Ammon's horn (tissue), 1 donor: ENCODE measurements around the gene CHIC2.
"Not testable (repeated sequence)": the region's sequence is repeated elsewhere in the genome, so short reads cannot be mapped to it uniquely, and the experiment has no call there.

Experiments used
- DNase-seq: peaks from one replicate; pipeline ENCODE4 v3.0.0-alpha.2; 2016; ENCODE audit warnings: low spot score

CHIC2 gene

GRCh38 chr4:54061067-54061466 lies 3.3 kb downstream of the CHIC2 start:
- no peak for DNase-seq

GRCh38 chr4:54060116-54060515 lies 4.3 kb downstream of the CHIC2 start:
- DNase-seq = no peak

- DNase-seq = no peak
Measured at GRCh38 chr4:54058171-54058570, 6.2 kb downstream of the CHIC2 start.

GRCh38 chr4:54056360-54056759 lies 8.0 kb downstream of the CHIC2 start:
- no peak for DNase-seq

- DNase-seq = no peak
Measured at GRCh38 chr4:54055494-54055893, 8.9 kb downstream of the CHIC2 start.

- no peak for DNase-seq
Measured at GRCh38 chr4:54054501-54054900, 9.9 kb downstream of the CHIC2 start.

- not testable (repeated sequence) for DNase-seq
Measured at GRCh38 chr4:54053322-54053721, 11.1 kb downstream of the CHIC2 start.

GRCh38 chr4:54050214-54050904 lies 14.0 kb downstream of the CHIC2 start:
- DNase-seq = no peak

GRCh38 chr4:54043630-54044029 lies 20.8 kb downstream of the CHIC2 start:
- DNase-seq = not testable (repeated sequence)

- DNase-seq = no peak
Measured at GRCh38 chr4:54041933-54042332, 22.5 kb downstream of the CHIC2 start.

GRCh38 chr4:54041100-54041499 lies 23.3 kb downstream of the CHIC2 start:
- no peak for DNase-seq

GRCh38 chr4:54038056-54038455 lies 26.3 kb downstream of the CHIC2 start:
- DNase-seq = no peak

- DNase-seq = no peak
Measured at GRCh38 chr4:54036184-54036583, 28.2 kb downstream of the CHIC2 start.

GRCh38 chr4:54032558-54033135 lies 31.8 kb downstream of the CHIC2 start:
- no peak for DNase-seq

- DNase-seq = no peak
Measured at GRCh38 chr4:54027311-54027710, 37.1 kb downstream of the CHIC2 start.

- no peak for DNase-seq
Measured at GRCh38 chr4:54025582-54025981, 38.8 kb downstream of the CHIC2 start.

GRCh38 chr4:54023019-54023418 lies 41.4 kb downstream of the CHIC2 start:
- not testable (repeated sequence) for DNase-seq

- no peak for DNase-seq
Measured at GRCh38 chr4:54017974-54018373, 46.4 kb downstream of the CHIC2 start.

- DNase-seq = no peak
Measured at GRCh38 chr4:54017308-54017707, 47.1 kb downstream of the CHIC2 start.

GRCh38 chr4:54016504-54016903 lies 47.9 kb downstream of the CHIC2 start:
- no peak for DNase-seq

- no peak for DNase-seq
Measured at GRCh38 chr4:54015423-54016030, 48.9 kb downstream of the CHIC2 start.

GRCh38 chr4:54014666-54015160 lies 49.7 kb downstream of the CHIC2 start:
- no peak for DNase-seq

- no peak for DNase-seq
Measured at GRCh38 chr4:54011201-54011600, 53.2 kb downstream of the CHIC2 start.
